Pancreas (tissue), 10 donors: ENCODE measurements around the gene TNFRSF13B. TPM values are rescaled to one million over a fixed set of nuclear protein-coding genes. Genes with fewer than 3 reads are reported as not detected.
A peak's percentile ranks its signal among the peaks of the same experiment; 100 is the strongest.
"Not testable (repeated sequence)": the region's sequence is repeated elsewhere in the genome, so short reads cannot be mapped to it uniquely, and the experiment has no call there.

ENCODE experiments used
- ATAC-seq, 4 donors: fragments of 200-7000 bp; cut with Tn5 transposase; one replicate each; pipeline versions ENCODE4 v1.8.0 to v1.9.1; 2020; ENCODE audit warnings: mild to moderate bottlenecking in 4 of 4, moderate library complexity in 4 of 4
- DNase-seq, 6 donors: peaks; one replicate each; pipeline ENCODE4 v3.0.0-alpha.2; 2020
- FAIRE-seq: peaks from 2 replicates; lab custom pipeline; 2012; peaks lifted over from hg19 to GRCh38; lab: Jason Lieb, UNC
- H3K27ac ChIP-seq, 4 donors: fragments of 200-600 bp; sonication (generic); 1 replicate in 3 of 4; 2 replicates in 1 of 4; pipeline versions ENCODE4 v1.5.0 to v1.8.0; 2020
- H3K27me3 ChIP-seq, 4 donors: fragments of 200-600 bp; one replicate each; pipeline ENCODE4 v1.8.0; 2021
- H3K36me3 ChIP-seq, 3 donors: fragments of 200-600 bp; sonication (generic) in 1 of 3; one replicate each; pipeline versions ENCODE4 v1.5.0 to v1.8.0; 2020 to 2021
- H3K4me1 ChIP-seq, 3 donors: fragments of 200-600 bp; one replicate each; pipeline ENCODE4 v1.8.0; 2021
- H3K4me3 ChIP-seq, 4 donors: fragments of 200-600 bp; sonication (generic) in 2 of 4; one replicate each; pipeline versions ENCODE4 v1.5.0 to v1.8.0; 2020 to 2021
- H3K9me3 ChIP-seq, 4 donors: fragments of 200-600 bp; one replicate each; pipeline ENCODE4 v1.8.0; 2021
- CTCF ChIP-seq, 4 donors: fragments of 200-600 bp; sonication (generic) in 3 of 4; IDR thresholded peaks; one replicate each; pipeline versions ENCODE4 v1.5.0 to v1.8.0; 2021; ENCODE audit warnings: antibody characterized with exemption in 4 of 4
- WGBS, 2 donors: extraction: QIAGEN DNeasy Blood & Tissue Kit; methylation state at CpG; one replicate each; pipeline ENCODE4 v1.1.7; 2013; 5-methylcytosine and 5-hydroxymethylcytosine counted together
- intact Hi-C, 3 donors: fragments of 100-400 bp; cut with DNase I; formaldehyde crosslinking; loops; one replicate each; pipeline versions ENCODE4 v1.11.1 to v1.14.2; 2022
- polyA plus RNA-seq, 2 donors: library from polyadenylated mRNA; stranded (reverse); fragments of 200-250 nt; gene quantifications; one replicate each; pipeline ENCODE4 v1.2.3, GENCODE V29; 2013
- total RNA-seq, 6 donors: library from RNA; stranded (reverse); fragmentation: NEBNext Ultra II Directional in 4 of 6; extraction: Animal tissue kit (Norgen Biotek cat#: 25700) in 4 of 6; gene quantifications; one replicate each; pipeline versions ENCODE4 v1.2.1 to v1.2.4, GENCODE V29; 2021 to 2023
- donor health status: healthy with polysubstance abuse.
- donor health status: DM: no; HTN: no; CAD: no; lungs with moderate emphysema.
- donor health status: DM: no; HTN: no; CAD: no.
- donor health status: control.
- donor health status: control.
- donor health status: Bipolar disorder and iron deficiency.
- donor health status: DM: yes; HTN: yes; CAD: no.
- donor health status: DM: no; HTN: no; CAD: no.
- donor health status: DM: no; HTN: no; CAD: no.
- donor health status: DM: yes; HTN: yes; CAD: no.

Gene TNFRSF13B
- total and polyA plus RNA-seq, 8 donors = 0.16 TPM; not detected in 7

GRCh38 chr17:17004251-17004996 lies 32.5 kb upstream of the TNFRSF13B start:
- no peaks in the 10 kb centered on the region for H3K9me3 ChIP-seq
- FAIRE-seq (no peak), DNase-seq (peak in 1 of 6 donors; percentile 27), ATAC-seq (no peak)
- no peaks in the 10 kb centered on the region for H3K27me3 ChIP-seq
- intact Hi-C loops = loop anchor here in 1 of 3 donors (5.0 to 10.0 kb wide), 2 partner anchors 140 to 308 kb away; no protein-coding TSS in a partner anchor
- WGBS, 2 donors = 79 to 83% methylated on average over 19 of the region's 19 CpGs
- H3K27ac ChIP-seq = no peak overlapping the region
- TF ChIP-seq CTCF (IDR thresholded peaks at IDR 0.05) = no peak
- no peaks in the 10 kb centered on the region for H3K4me1 ChIP-seq
- H3K36me3 ChIP-seq = no peaks in the 10 kb centered on the region
- no peak overlapping the region for H3K4me3 ChIP-seq

GRCh38 chr17:17002731-17003715 lies 31.1 kb upstream of the TNFRSF13B start:
- not testable (repeated sequence) for FAIRE-seq
- DNase-seq = peak in 2 of 6 donors; percentile 12 to 57
- WGBS, 2 donors = 87 to 89% methylated on average over 20 of the region's 20 CpGs

GRCh38 chr17:17001874-17002520 lies 30.1 kb upstream of the TNFRSF13B start:
- 16 to 17% methylated on average over 22 of the region's 22 CpGs for WGBS, 2 donors
- H3K36me3 ChIP-seq = no peaks in the 10 kb centered on the region
- FAIRE-seq (no peak), ATAC-seq (peak; percentile 91 to 98 (median 94)), DNase-seq (peak; percentile 69 to 96 (median 86))
- H3K4me3 ChIP-seq = no peak overlapping the region
- intact Hi-C loops = loop anchor here in 1 of 3 donors (5.0 to 10.0 kb wide), 2 partner anchors 143 to 310 kb away; no protein-coding TSS in a partner anchor
- no peak overlapping the region for H3K27ac ChIP-seq
- TF ChIP-seq CTCF (IDR thresholded peaks at IDR 0.05) = peak; percentile 89 to 95 (median 94)
- no peaks in the 10 kb centered on the region for H3K9me3 ChIP-seq
- H3K4me1 ChIP-seq = no peaks in the 10 kb centered on the region
- no peaks in the 10 kb centered on the region for H3K27me3 ChIP-seq

More at GRCh38 chr17:17002731-17003715, 31.1 kb upstream of the TNFRSF13B start:
- intact Hi-C loops = loop anchor here in 1 of 3 donors (5.0 to 10.0 kb wide), 2 partner anchors 142 to 309 kb away; no protein-coding TSS in a partner anchor
- H3K9me3 ChIP-seq, ATAC-seq, H3K4me1 ChIP-seq, H3K4me3 ChIP-seq, H3K36me3 ChIP-seq, H3K27ac ChIP-seq, H3K27me3 ChIP-seq: not testable (repeated sequence)

GRCh38 chr17:17001076-17001777 lies 29.3 kb upstream of the TNFRSF13B start:
- H3K4me1 ChIP-seq = no peaks in the 10 kb centered on the region
- 68 to 76% methylated on average over 9 of the region's 9 CpGs for WGBS, 2 donors
- no peak overlapping the region for H3K27ac ChIP-seq
- FAIRE-seq (no peak), DNase-seq (peak in 2 of 6 donors; percentile 17 to 39), ATAC-seq (peak in 1 of 4 donors; percentile 4)
- intact Hi-C loops = loop anchor here in 1 of 3 donors (5.0 to 10.0 kb wide), 2 partner anchors 144 to 311 kb away; no protein-coding TSS in a partner anchor
- no peaks in the 10 kb centered on the region for H3K9me3 ChIP-seq
- TF ChIP-seq CTCF (IDR thresholded peaks at IDR 0.05) = no peak
- no peak overlapping the region for H3K4me3 ChIP-seq
- H3K27me3 ChIP-seq = no peaks in the 10 kb centered on the region
- H3K36me3 ChIP-seq = no peaks in the 10 kb centered on the region
